SKM-1 treated with dmso at 0.1 percent for 144 hours (cell line): Measurements from ENCODE around the gene HFE.
"Not testable (repeated sequence)": the region's sequence is repeated elsewhere in the genome, so short reads cannot be mapped to it uniquely, and the experiment has no call there.

Experiments
- DNase-seq: peaks from one replicate; lab custom pipeline; 2025; ENCODE audit not compliant: unreplicated experiment; lab: John Stamatoyannopoulos, UW

HFE gene

GRCh38 chr6:26105842-26106241 lies 18.6 kb downstream of the HFE start:
- DNase-seq = no peak

- DNase-seq = no peak
These were observed 20.7 kb downstream of the HFE start for GRCh38 chr6:26107935-26108334.

GRCh38 chr6:26109772-26110171 lies 22.5 kb downstream of the HFE start:
- DNase-seq = peak; percentile 23

GRCh38 chr6:26113570-26113969 lies 26.3 kb downstream of the HFE start:
- DNase-seq = no peak

DNA sequence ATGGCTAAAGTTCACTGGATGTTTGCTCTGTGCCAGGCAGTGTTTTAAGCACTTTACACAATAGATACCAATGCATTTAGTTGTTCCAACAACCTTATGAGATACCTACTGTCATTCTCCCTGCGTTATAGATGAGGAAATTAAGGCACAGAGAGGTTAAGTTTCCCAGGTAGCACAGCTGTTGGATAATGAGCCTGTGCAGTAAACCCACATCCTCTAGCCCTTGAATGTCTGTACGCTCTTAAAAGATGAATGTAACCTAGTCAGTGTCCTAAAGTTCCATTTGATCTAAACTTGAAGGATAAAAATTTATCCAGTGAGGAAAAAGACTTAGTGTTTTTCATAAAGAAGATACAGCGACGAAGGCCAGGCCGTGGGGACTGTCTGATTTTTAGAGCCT lies 28.0 kb downstream of the HFE start:
- no peak for DNase-seq

DNA sequence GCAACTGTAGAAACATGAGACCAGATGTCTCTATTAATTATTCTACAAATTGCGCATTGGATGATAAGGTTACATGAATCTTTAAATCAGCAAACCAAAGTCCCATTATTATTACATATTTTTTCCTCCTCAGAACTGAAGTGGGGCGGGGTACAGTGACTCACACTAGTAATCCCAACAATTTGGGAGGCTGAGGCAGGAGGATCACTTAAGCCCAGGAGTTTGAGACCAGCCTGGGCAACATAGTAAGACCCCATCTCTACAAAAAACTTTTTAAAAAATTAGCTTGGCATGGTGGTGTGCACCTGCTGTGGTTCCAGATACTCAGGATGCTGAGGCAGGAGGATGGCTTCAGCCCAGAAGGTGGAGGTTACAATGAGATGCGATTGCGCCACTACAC lies 29.0 kb downstream of the HFE start:
- DNase-seq = no peak

DNA sequence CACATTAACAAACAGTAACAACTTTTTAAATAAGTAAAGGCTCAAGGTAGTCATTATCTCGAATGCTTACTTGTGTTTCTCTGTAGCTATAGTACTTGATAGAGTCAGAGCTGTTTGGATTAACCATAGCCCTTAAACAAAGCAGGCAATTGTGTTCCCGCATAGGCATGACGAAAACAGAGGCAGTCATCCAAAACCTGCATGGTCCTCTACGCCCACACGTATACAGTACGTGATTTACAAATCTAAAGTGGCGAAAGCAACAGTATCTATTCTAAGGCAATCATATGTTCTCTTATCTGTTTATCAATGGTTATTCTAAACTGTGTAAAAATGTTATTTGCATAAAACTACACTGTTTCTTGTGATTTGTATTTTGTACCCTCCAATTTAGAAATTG lies 31.8 kb downstream of the HFE start:
- no peak for DNase-seq

- not testable (repeated sequence) for DNase-seq
These were observed 32.9 kb downstream of the HFE start for GRCh38 chr6:26120115-26120514.

DNA sequence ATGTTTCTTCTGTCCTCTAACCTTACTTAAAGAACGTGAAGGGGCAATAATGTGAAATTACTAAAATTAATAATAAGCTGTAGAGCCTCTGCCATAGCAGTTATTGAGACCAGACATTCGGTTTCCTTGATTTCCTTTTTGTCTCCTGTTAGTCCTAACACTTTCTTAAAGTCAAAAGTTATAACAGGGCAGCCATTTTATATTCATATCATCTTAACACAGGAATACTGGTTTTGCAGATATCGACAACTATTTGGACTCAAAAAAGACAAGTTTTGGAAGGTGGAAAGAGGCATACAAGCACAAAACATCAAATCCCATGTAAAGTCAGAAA lies 33.5 kb downstream of the HFE start:
- DNase-seq = no peak

GRCh38 chr6:26121141-26122004 lies 34.1 kb downstream of the HFE start:
- DNase-seq = no peak

DNA sequence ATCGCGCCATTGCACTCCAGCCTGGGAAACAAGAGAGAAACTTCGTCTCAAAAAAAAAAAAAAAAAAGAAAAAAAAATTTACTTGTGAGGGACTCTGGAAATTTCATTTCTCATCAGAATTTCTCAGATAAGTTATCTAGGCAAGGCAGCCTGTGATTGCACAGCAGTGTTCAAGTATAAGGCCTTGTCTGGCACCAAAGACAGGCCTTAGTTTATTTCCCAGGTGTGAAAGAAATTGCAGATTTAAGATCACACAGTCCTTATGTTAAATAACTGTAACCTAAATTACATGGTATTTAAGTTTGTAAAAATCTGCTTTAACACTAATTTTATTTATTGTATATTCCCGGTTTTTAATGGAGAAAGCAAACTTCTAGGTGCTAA lies 34.8 kb downstream of the HFE start:
- DNase-seq = no peak

GRCh38 chr6:26122402-26122792 lies 35.2 kb downstream of the HFE start:
- peak; percentile 37 for DNase-seq

DNA sequence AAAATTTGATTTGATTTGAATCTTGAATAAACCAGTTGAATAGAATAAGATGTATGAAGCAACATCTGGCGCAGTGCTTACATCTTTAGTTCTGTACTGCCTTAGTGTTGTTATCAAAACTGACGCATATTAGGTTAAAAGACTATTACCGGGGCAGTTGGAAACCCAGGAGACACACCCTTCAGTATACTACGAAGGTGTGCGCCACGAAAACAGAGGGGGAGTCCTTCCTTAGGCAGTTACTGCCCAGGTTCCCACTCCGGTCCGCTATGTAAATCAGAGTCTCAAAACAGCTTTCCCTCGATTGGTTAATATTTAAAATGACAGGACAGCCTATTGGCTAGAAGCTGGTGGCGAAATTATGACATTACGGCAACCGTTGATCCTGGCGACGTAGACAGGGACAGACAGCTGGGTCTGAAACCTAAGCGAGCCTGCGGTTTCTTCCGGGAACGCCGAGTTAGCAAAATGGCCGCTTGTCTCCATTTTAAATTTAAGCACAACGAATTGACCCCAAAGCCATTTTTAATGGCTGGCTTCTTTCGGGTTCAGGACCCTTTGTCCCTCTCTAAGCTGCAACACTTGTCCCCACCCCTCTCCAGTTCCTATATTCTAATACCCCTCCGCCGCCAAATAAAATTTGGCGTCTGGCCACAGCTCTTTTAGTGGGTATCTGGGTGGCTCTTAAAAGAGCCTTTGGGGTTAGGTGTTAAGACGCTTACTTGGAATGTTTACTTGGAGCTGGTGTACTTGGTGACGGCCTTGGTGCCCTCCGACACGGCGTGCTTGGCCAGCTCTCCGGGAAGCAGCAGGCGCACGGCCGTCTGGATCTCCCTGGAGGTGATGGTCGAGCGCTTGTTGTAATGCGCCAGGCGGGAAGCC lies 35.8 kb downstream of the HFE start:
- DNase-seq = peak; percentile 95

- no peak for DNase-seq
These were observed 36.4 kb downstream of the HFE start for GRCh38 chr6:26123675-26123946.

DNA sequence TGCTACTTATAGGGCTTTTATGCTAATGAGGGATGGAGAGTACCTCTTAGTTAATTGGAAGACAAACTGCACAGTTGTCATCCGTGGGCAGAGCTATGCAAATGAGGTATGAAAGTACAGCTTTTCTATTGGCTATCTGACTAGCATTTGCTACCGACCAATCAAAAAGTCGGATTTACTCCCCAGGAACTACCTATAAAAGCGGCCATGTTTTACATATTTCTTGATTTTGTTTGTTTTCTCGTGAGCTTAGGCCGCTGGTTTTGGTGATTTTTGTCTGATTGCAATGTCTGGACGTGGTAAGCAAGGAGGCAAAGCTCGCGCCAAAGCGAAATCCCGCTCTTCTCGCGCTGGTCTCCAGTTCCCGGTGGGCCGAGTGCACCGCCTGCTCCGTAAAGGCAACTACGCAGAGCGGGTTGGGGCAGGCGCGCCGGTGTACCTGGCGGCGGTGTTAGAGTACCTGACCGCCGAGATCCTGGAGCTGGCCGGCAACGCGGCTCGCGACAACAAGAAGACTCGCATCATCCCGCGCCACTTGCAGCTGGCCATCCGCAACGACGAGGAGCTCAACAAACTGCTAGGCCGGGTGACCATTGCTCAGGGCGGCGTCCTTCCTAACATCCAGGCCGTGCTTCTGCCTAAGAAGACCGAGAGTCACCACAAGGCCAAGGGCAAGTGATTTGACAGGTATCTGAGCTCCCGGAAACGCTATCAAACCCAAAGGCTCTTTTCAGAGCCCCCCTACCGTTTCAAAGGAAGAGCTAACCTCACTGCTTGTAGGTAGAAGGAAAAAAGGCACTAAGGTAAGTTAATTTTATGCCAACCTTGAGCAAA lies 36.9 kb downstream of the HFE start:
- DNase-seq = peak; percentile 98

GRCh38 chr6:26124781-26125685 lies 37.8 kb downstream of the HFE start:
- peak; percentile 50 for DNase-seq

DNA sequence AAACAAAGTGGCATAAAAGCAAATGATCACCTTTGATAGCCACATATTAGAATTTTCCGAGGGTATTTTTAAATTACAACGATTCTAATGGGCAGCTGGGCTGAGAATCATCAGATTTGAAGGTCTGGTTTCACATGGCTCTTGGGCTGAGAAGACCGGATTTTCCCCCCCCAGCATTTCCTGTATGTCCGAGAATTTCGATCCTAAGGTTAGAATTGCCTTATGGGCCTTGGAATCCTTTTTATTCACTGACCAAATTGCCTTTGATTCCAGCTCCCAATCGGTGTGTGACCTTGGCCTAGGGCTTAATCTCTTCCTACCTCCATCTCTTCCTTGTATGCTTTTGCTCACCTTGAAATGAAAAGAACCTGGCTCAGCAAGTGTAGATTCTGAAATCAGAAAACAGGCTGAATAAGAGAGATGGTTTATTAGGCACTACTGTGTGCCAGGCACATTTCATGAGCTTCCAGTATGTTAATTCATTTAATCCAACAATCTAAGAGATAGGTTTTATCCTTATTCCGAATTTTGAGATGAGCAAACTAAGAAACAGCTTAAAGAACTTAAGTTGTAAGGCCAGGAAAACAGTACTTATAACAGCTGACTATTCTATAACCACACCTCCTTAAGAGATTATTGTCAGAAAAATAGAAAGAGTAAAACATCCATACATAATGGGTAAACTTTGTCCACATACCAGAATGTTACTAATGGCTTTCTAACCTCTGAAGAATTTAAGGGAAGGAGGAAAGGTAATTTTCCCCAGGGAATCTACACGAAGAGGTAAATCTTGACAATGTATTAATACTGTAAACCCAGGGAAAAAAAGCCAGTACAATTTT lies 39.4 kb downstream of the HFE start:
- no peak for DNase-seq

- DNase-seq = no peak
These were observed 41.0 kb downstream of the HFE start for GRCh38 chr6:26128013-26128771.

- no peak for DNase-seq
These were observed 42.4 kb downstream of the HFE start for GRCh38 chr6:26129656-26130055.
